Stomach smooth muscle (tissue), 2 donors: ENCODE measurements around the gene CHST3.
"Not testable (repeated sequence)": the region's sequence is repeated elsewhere in the genome, so short reads cannot be mapped to it uniquely, and the experiment has no call there.

ENCODE experiments used
- H3K27ac ChIP-seq: one replicate; pipeline ENCODE4 v1.7.0; 2013; ENCODE audit warnings: mild to moderate bottlenecking, low read length, inconsistent platforms
- H3K27me3 ChIP-seq, 2 donors: one replicate each; pipeline ENCODE4 v1.7.0; 2013; ENCODE audit warnings: low read length in 2 of 2; ENCODE audit not compliant: insufficient read depth in 2 of 2, control insufficient read depth in 1 of 2
- H3K36me3 ChIP-seq, 2 donors: one replicate each; pipeline ENCODE4 v1.7.0; 2013; ENCODE audit warnings: low read length in 2 of 2; ENCODE audit not compliant: control insufficient read depth in 2 of 2, insufficient read depth in 2 of 2
- H3K4me1 ChIP-seq: one replicate; pipeline ENCODE4 v1.7.0; 2013; ENCODE audit warnings: low read length; ENCODE audit not compliant: control insufficient read depth, insufficient read depth
- H3K4me3 ChIP-seq, 2 donors: one replicate each; pipeline ENCODE4 v1.7.0; 2013; ENCODE audit warnings: low read length in 2 of 2
- H3K9ac ChIP-seq, 2 donors: one replicate each; pipeline ENCODE4 v1.7.0; 2013; ENCODE audit warnings: low read length in 2 of 2, mild to moderate bottlenecking in 1 of 2
- H3K9me3 ChIP-seq, 2 donors: one replicate each; pipeline ENCODE4 v1.7.0; 2013; ENCODE audit warnings: low read length in 2 of 2; ENCODE audit not compliant: control insufficient read depth in 2 of 2
- donor health status: healthy.
- donor health status: Pancreatic carcinoma.

Gene CHST3

GRCh38 chr10:72026278-72027111, 62.3 kb downstream of the CHST3 start:
- H3K27me3 ChIP-seq: no peaks in the 10 kb centered on the region
- no peak overlapping the region for H3K27ac ChIP-seq
- H3K4me3 ChIP-seq: no peak overlapping the region
- no peaks in the 10 kb centered on the region for H3K9me3 ChIP-seq
- no peak overlapping the region for H3K9ac ChIP-seq
- no peaks in the 10 kb centered on the region for H3K4me1 ChIP-seq
- no peaks in the 10 kb centered on the region for H3K36me3 ChIP-seq

- Histone ChIP-seq H3K27ac (no peak overlapping the region), H3K9ac (no peak overlapping the region), H3K4me1 (no peaks in the 10 kb centered on the region), H3K9me3 (no peaks in the 10 kb centered on the region), H3K4me3 (no peak overlapping the region), H3K36me3 (no peaks in the 10 kb centered on the region), H3K27me3 (no peaks in the 10 kb centered on the region)
These were observed 63.3 kb downstream of the CHST3 start for GRCh38 chr10:72027498-72027897.

GRCh38 chr10:72029414-72029813, 65.2 kb downstream of the CHST3 start:
- no peak overlapping the region for H3K27ac ChIP-seq
- no peaks in the 10 kb centered on the region for H3K4me1 ChIP-seq
- no peaks in the 10 kb centered on the region for H3K36me3 ChIP-seq
- no peak overlapping the region for H3K9ac ChIP-seq
- H3K9me3 ChIP-seq: no peaks in the 10 kb centered on the region
- no peaks in the 10 kb centered on the region for H3K27me3 ChIP-seq
- H3K4me3 ChIP-seq: no peak overlapping the region

- Histone ChIP-seq H3K4me1 (no peaks in the 10 kb centered on the region), H3K9ac (no peak overlapping the region), H3K27ac (no peak overlapping the region), H3K4me3 (no peak overlapping the region), H3K36me3 (no peaks in the 10 kb centered on the region), H3K27me3 (no peaks in the 10 kb centered on the region), H3K9me3 (no peaks in the 10 kb centered on the region)
These were observed 66.8 kb downstream of the CHST3 start for GRCh38 chr10:72030762-72031543.

GRCh38 chr10:72031706-72032105, 67.5 kb downstream of the CHST3 start:
- no peaks in the 10 kb centered on the region for H3K4me1 ChIP-seq
- no peak overlapping the region for H3K9ac ChIP-seq
- H3K27me3 ChIP-seq: no peaks in the 10 kb centered on the region
- no peak overlapping the region for H3K27ac ChIP-seq
- H3K9me3 ChIP-seq: no peaks in the 10 kb centered on the region
- no peaks in the 10 kb centered on the region for H3K36me3 ChIP-seq
- H3K4me3 ChIP-seq: no peak overlapping the region

GRCh38 chr10:72032409-72033162, 68.4 kb downstream of the CHST3 start:
- H3K27ac ChIP-seq, H3K4me3 ChIP-seq, H3K4me1 ChIP-seq: not testable (repeated sequence)

GRCh38 chr10:72034040-72034499, 69.9 kb downstream of the CHST3 start:
- Histone ChIP-seq H3K9me3 (no peaks in the 10 kb centered on the region), H3K27ac (no peak overlapping the region), H3K36me3 (no peaks in the 10 kb centered on the region), H3K4me3 (no peak overlapping the region), H3K27me3 (no peaks in the 10 kb centered on the region), H3K4me1 (no peaks in the 10 kb centered on the region), H3K9ac (no peak overlapping the region)

More at GRCh38 chr10:72032409-72033162, 68.4 kb downstream of the CHST3 start:
- not testable (repeated sequence) for H3K36me3 ChIP-seq, H3K9ac ChIP-seq, H3K9me3 ChIP-seq, H3K27me3 ChIP-seq

- Histone ChIP-seq H3K4me3 (no peak overlapping the region), H3K9ac (no peak overlapping the region), H3K27me3 (no peaks in the 10 kb centered on the region), H3K27ac (no peak overlapping the region), H3K36me3 (no peaks in the 10 kb centered on the region), H3K9me3 (no peaks in the 10 kb centered on the region), H3K4me1 (no peaks in the 10 kb centered on the region)
These were observed 70.6 kb downstream of the CHST3 start for GRCh38 chr10:72034761-72035160.

GRCh38 chr10:72035252-72035887, 71.2 kb downstream of the CHST3 start:
- Histone ChIP-seq H3K4me1 (no peaks in the 10 kb centered on the region), H3K4me3 (no peak overlapping the region), H3K9ac (no peak overlapping the region), H3K9me3 (no peaks in the 10 kb centered on the region), H3K27ac (no peak overlapping the region), H3K27me3 (no peaks in the 10 kb centered on the region), H3K36me3 (no peaks in the 10 kb centered on the region)

GRCh38 chr10:72037266-72037665, 73.1 kb downstream of the CHST3 start:
- no peak overlapping the region for H3K4me3 ChIP-seq
- H3K27ac ChIP-seq: no peak overlapping the region
- H3K9ac ChIP-seq: no peak overlapping the region
- H3K9me3 ChIP-seq: no peaks in the 10 kb centered on the region
- no peaks in the 10 kb centered on the region for H3K36me3 ChIP-seq
- no peaks in the 10 kb centered on the region for H3K4me1 ChIP-seq
- H3K27me3 ChIP-seq: no peaks in the 10 kb centered on the region
